Right lobe of liver (tissue), 6 donors: Measurements from ENCODE around the gene MEGF9. TPM values are rescaled to one million over a fixed set of nuclear protein-coding genes. Genes with fewer than 3 reads are reported as not detected.

ENCODE experiments used
- ATAC-seq, 4 donors: fragments of 200-7000 bp; cut with Tn5 transposase; one replicate each; pipeline ENCODE4 v1.9.1; 2020; ENCODE audit warnings: mild to moderate bottlenecking in 4 of 4, moderate library complexity in 4 of 4
- DNase-seq, 3 donors: peaks; one replicate each; pipeline ENCODE4 v3.0.0-alpha.2; 2020
- H3K27ac ChIP-seq, 3 donors: fragments of 200-600 bp; one replicate each; pipeline ENCODE4 v1.8.0; 2022
- H3K27me3 ChIP-seq, 2 donors: fragments of 200-600 bp; one replicate each; pipeline ENCODE4 v1.8.0; 2022
- H3K36me3 ChIP-seq, 4 donors: fragments of 200-600 bp; sonication (generic) in 1 of 4; one replicate each; pipeline versions ENCODE4 v1.5.1 to v1.8.0; 2017 to 2022; ENCODE audit warnings: control low read depth in 1 of 4
- H3K4me1 ChIP-seq, 4 donors: fragments of 200-600 bp; sonication (generic) in 1 of 4; one replicate each; pipeline versions ENCODE4 v1.5.1 to v1.8.0; 2017 to 2022; ENCODE audit warnings: control low read depth in 1 of 4
- H3K4me3 ChIP-seq, 3 donors: fragments of 200-600 bp; one replicate each; pipeline ENCODE4 v1.8.0; 2022
- H3K9me3 ChIP-seq, 4 donors: fragments of 200-600 bp; sonication (generic) in 1 of 4; one replicate each; pipeline versions ENCODE4 v1.5.1 to v1.8.0; 2017 to 2022; ENCODE audit warnings: control low read depth in 1 of 4
- CTCF ChIP-seq, 4 donors: fragments of 200-600 bp in 3 of 4; fragments of 450-650 bp in 1 of 4; IDR thresholded peaks; one replicate each; pipeline versions ENCODE4 v1.5.1 to v1.8.0; 2016 to 2022; ENCODE audit warnings: antibody characterized with exemption in 4 of 4, mild to moderate bottlenecking in 2 of 4
- POLR2A ChIP-seq: fragments of 450-650 bp; IDR thresholded peaks from one replicate; pipeline ENCODE4 v1.6.1; 2017; ENCODE audit warnings: antibody characterized with exemption, mild to moderate bottlenecking
- WGBS: methylation state at CpG from one replicate; pipeline ENCODE4 v1.1.6; 2018; ENCODE audit warnings: low coverage, low lambda C conversion rate; ENCODE audit not compliant: insufficient coverage; ENCODE audit errors: missing lambda C conversion rate; 5-methylcytosine and 5-hydroxymethylcytosine counted together
- intact Hi-C, 2 donors: fragments of 100-400 bp; cut with DNase I; formaldehyde crosslinking; loops; one replicate each; pipeline versions ENCODE4 v1.11.2 to v1.14.1; 2022
- total RNA-seq, 6 experiments: library from RNA; depleted of rRNA in 2 of 6; stranded (reverse); fragments of >200 nt in 2 of 6; fragmentation: NEBNext Ultra II Directional in 3 of 6; extraction: Animal tissue kit (Norgen Biotek cat#: 25700) in 3 of 6; gene quantifications; one replicate each; pipeline versions ENCODE4 v1.1.0 to v1.2.4, GENCODE V29; 2016 to 2023
- donor health status: DM: no; HTN: yes; CAD: no.
- donor health status: DM: no; HTN: no; CAD: no.
- donor health status: DM: no; HTN: no; CAD: no.
- donor health status: DM: no; HTN: yes; CAD: no.
- donor health status: DM: no; HTN: yes; CAD: no.

MEGF9 gene
- total RNA-seq, 6 experiments from 2014 or later, result 26.8 to 49.0 (median 38.2) TPM

- H3K27me3 ChIP-seq, result no peaks in the 10 kb centered on the region
- no peak overlapping the region for H3K4me3 ChIP-seq
- H3K27ac ChIP-seq, result peak overlapping the region in 1 of 3 donors; percentile 20
- DNase-seq (peak in 1 of 3 donors; percentile 64), ATAC-seq (peak in 1 of 4 donors; percentile 15)
- no peaks in the 10 kb centered on the region for H3K9me3 ChIP-seq
- peaks cover 0 to 19% (median 2%) of the 10 kb centered on the region in 4 donors for H3K4me1 ChIP-seq
- 29% methylated on average over 2 of the region's 2 CpGs for WGBS
- no peaks in the 10 kb centered on the region for H3K36me3 ChIP-seq
- intact Hi-C loops, result no loop called here
- TF ChIP-seq POLR2A, result no peak
- TF ChIP-seq CTCF (IDR thresholded peaks at IDR 0.05), result no peak
These were observed 2.9 kb upstream of the MEGF9 start for GRCh38 chr9:120717176-120717575.

- no peaks in the 10 kb centered on the region for H3K36me3 ChIP-seq
- ATAC-seq (no peak), DNase-seq (no peak)
- peak overlapping the region in 1 of 3 donors; percentile 20 for H3K27ac ChIP-seq
- intact Hi-C loops, result no loop called here
- H3K9me3 ChIP-seq, result no peaks in the 10 kb centered on the region
- H3K4me1 ChIP-seq, result peaks cover 0 to 19% (median 2%) of the 10 kb centered on the region in 4 donors
- 63% methylated on average over 2 of the region's 5 CpGs for WGBS
- H3K27me3 ChIP-seq, result no peaks in the 10 kb centered on the region
- TF ChIP-seq CTCF (IDR thresholded peaks at IDR 0.05), result no peak
- H3K4me3 ChIP-seq, result no peak overlapping the region
These were observed 2.2 kb upstream of the MEGF9 start for GRCh38 chr9:120716483-120716882.

GRCh38 chr9:120715389-120715924, 1.2 kb upstream of the MEGF9 start:
- peak; percentile 3 to 45 (median 24) for ATAC-seq
- intact Hi-C loops, result no loop called here
- WGBS, result 30% methylated on average over 2 of the region's 14 CpGs

GRCh38 chr9:120714846-120715388, 647 bp upstream of the MEGF9 start:
- DNase-seq (peak; percentile 53 to 66 (median 63)), ATAC-seq (peak in 1 of 4 donors; percentile 0)
- intact Hi-C loops, result no loop called here
- H3K4me1 ChIP-seq, result peaks cover 0 to 19% (median 8%) of the 10 kb centered on the region in 4 donors
- TF ChIP-seq CTCF (IDR thresholded peaks at IDR 0.05) (no peak), POLR2A (no peak)
- peak overlapping the region; percentile 77 to 90 (median 81) for H3K4me3 ChIP-seq
- H3K27me3 ChIP-seq, result no peaks in the 10 kb centered on the region
- H3K36me3 ChIP-seq, result no peaks in the 10 kb centered on the region
- H3K27ac ChIP-seq, result peak overlapping the region; percentile 67 to 91 (median 90)
- H3K9me3 ChIP-seq, result no peaks in the 10 kb centered on the region
- 52% methylated on average over 4 of the region's 30 CpGs for WGBS

More at GRCh38 chr9:120715389-120715924, 1.2 kb upstream of the MEGF9 start:
- Histone ChIP-seq H3K9me3 (no peaks in the 10 kb centered on the region), H3K4me1 (peaks cover 0 to 19% (median 8%) of the 10 kb centered on the region in 4 donors), H3K27ac (peak overlapping the region; percentile 15 to 90 (median 67)), H3K4me3 (peak overlapping the region in 1 of 3 donors; percentile 77), H3K36me3 (no peaks in the 10 kb centered on the region), H3K27me3 (no peaks in the 10 kb centered on the region)
- peak; percentile 68 to 75 (median 72) for DNase-seq
- TF ChIP-seq CTCF (IDR thresholded peaks at IDR 0.05), result no peak
- TF ChIP-seq POLR2A, result no peak
